Measurements from ENCODE around the gene PLA1A. TPM values are rescaled to one million over a fixed set of nuclear protein-coding genes. Genes with fewer than 3 reads are reported as not detected.

The PLA1A gene
- total and polyA plus RNA-seq, 2 donors (not counting 3 experiments of a cell fraction or from before 2014, with no cell fraction given): 0.07 TPM; not detected in 1

GRCh38 chr3:119596398-119596797, 1.3 kb upstream of the PLA1A start:
- FAIRE-seq: no peak
- Histone ChIP-seq H3K4me3 (replicated peaks in 1 of 3; ENCODE audit: insufficient read depth in 1 of 3, low read depth in 1 of 3, low read length in 3 of 3) (no peak overlapping the region), H4K20me1 (replicated peaks; ENCODE audit: control insufficient read depth, extremely low read depth, insufficient read depth, low read length) (no peaks in the 10 kb centered on the region), H3K36me3 (ENCODE audit: control insufficient read depth in 2 of 2, extremely low read depth in 1 of 2, insufficient read depth in 2 of 2, low read length in 2 of 2) (no peaks in the 10 kb centered on the region), H3K79me2 (ENCODE audit: control insufficient read depth, insufficient read depth, low read length) (no peaks in the 10 kb centered on the region), H3K9ac (replicated peaks; ENCODE audit: extremely low read depth, insufficient read depth, low read length) (no peak overlapping the region), H3K9me1 (replicated peaks; ENCODE audit: control insufficient read depth, extremely low read depth, insufficient read depth, low read length) (no peaks in the 10 kb centered on the region), H3K27me3 (ENCODE audit: control insufficient read depth in 2 of 2, insufficient read depth in 2 of 2, low read length in 2 of 2) (no peaks in the 10 kb centered on the region), H3K4me1 (ENCODE audit: control insufficient read depth, extremely low read depth, insufficient read depth, low read length) (peaks cover 12% of the 10 kb centered on the region), H3K4me2 (ENCODE audit: insufficient read depth, low read length) (no peak overlapping the region), H3K9me3 (replicated peaks; ENCODE audit: control insufficient read depth, insufficient read depth, low read length) (no peaks in the 10 kb centered on the region), H2AFZ (ENCODE audit: low read depth, low read length) (no peak overlapping the region), H3K27ac (ENCODE audit: insufficient read depth, low read depth, low read length) (no peak overlapping the region)
- dilution Hi-C loops (cut with MboI; ENCODE audit: extremely low pct_ligation_motif_present, low sequenced_read_pairs): no loop called here
- no TSS peak for BruUV-seq (replicated peaks)
- no peak for TF ChIP-seq MYC (IDR thresholded peaks at IDR 0.05; ENCODE audit: low read depth, low read length)
- TF ChIP-seq EZH2 (IDR thresholded peaks at IDR 0.05; ENCODE audit: borderline replicate concordance, low read depth, low read length, severe bottlenecking): no peak
- TF ChIP-seq POLR2A (IDR thresholded peaks at IDR 0.05; ENCODE audit: low read depth, low read length): no peak
- intact Hi-C loops (cut with micrococcal nuclease): no loop called here
- no peak for DNase-seq (ENCODE audit: low read depth, low spot score)
- ChIA-PET POLR2A (no interaction called here), CTCF (no interaction called here)

- H3K36me3 ChIP-seq (ENCODE audit: control insufficient read depth in 2 of 2, extremely low read depth in 1 of 2, insufficient read depth in 2 of 2, low read length in 2 of 2): no peaks in the 10 kb centered on the region
- no TSS peak for BruUV-seq (replicated peaks)
- H3K4me3 ChIP-seq (replicated peaks in 1 of 3; ENCODE audit: insufficient read depth in 1 of 3, low read depth in 1 of 3, low read length in 3 of 3): no peak overlapping the region
- H2AFZ ChIP-seq (ENCODE audit: low read depth, low read length): no peak overlapping the region
- CTCF ChIA-PET: no interaction called here
- dilution Hi-C loops (cut with MboI; ENCODE audit: extremely low pct_ligation_motif_present, low sequenced_read_pairs) (no loop called here), intact Hi-C loops (cut with micrococcal nuclease) (no loop called here)
- no peak for FAIRE-seq
- no peaks in the 10 kb centered on the region for H3K9me3 ChIP-seq (replicated peaks; ENCODE audit: control insufficient read depth, insufficient read depth, low read length)
- H4K20me1 ChIP-seq (replicated peaks; ENCODE audit: control insufficient read depth, extremely low read depth, insufficient read depth, low read length): no peaks in the 10 kb centered on the region
- TF ChIP-seq GATA2 (IDR thresholded peaks at IDR 0.05; ENCODE audit: insufficient read depth, insufficient read length, low read depth, low read length): no peak
- no peak for TF ChIP-seq POLR2A (IDR thresholded peaks at IDR 0.05; ENCODE audit: low read depth, low read length)
- TF ChIP-seq JUN (IDR thresholded peaks at IDR 0.05; ENCODE audit: borderline replicate concordance, insufficient read depth, insufficient read length, low read depth): no peak
- no peak for TF ChIP-seq MAX (IDR thresholded peaks at IDR 0.05; ENCODE audit: insufficient read depth, insufficient read length)
- no peak for TF ChIP-seq CTCF (IDR thresholded peaks at IDR 0.05; ENCODE audit: extremely low read depth in 1 of 2, insufficient read depth in 1 of 2, low read depth in 1 of 2, low read length in 2 of 2)
- TF ChIP-seq POLR2AphosphoS5 (IDR thresholded peaks at IDR 0.05; ENCODE audit: insufficient read depth, low read depth, low read length): no peak
- TF ChIP-seq EZH2 (IDR thresholded peaks at IDR 0.05; ENCODE audit: borderline replicate concordance, low read depth, low read length, severe bottlenecking): no peak
- no peak for TF ChIP-seq MYC (IDR thresholded peaks at IDR 0.05; ENCODE audit: low read depth, low read length)
- no peak for TF ChIP-seq FOS (IDR thresholded peaks at IDR 0.05; ENCODE audit: borderline replicate concordance, insufficient read depth, low read length)
- no peaks in the 10 kb centered on the region for H3K9me1 ChIP-seq (replicated peaks; ENCODE audit: control insufficient read depth, extremely low read depth, insufficient read depth, low read length)
- H3K27ac ChIP-seq (ENCODE audit: insufficient read depth, low read depth, low read length): no peak overlapping the region
- DNase-seq (ENCODE audit: low read depth, low spot score): no peak
- H3K27me3 ChIP-seq (ENCODE audit: control insufficient read depth in 2 of 2, insufficient read depth in 2 of 2, low read length in 2 of 2): no peaks in the 10 kb centered on the region
- H3K9ac ChIP-seq (replicated peaks; ENCODE audit: extremely low read depth, insufficient read depth, low read length): no peak overlapping the region
- H3K4me2 ChIP-seq (ENCODE audit: insufficient read depth, low read length): no peak overlapping the region
- POLR2A ChIA-PET: no interaction called here
- peaks cover 20% of the 10 kb centered on the region for H3K4me1 ChIP-seq (ENCODE audit: control insufficient read depth, extremely low read depth, insufficient read depth, low read length)
- H3K79me2 ChIP-seq (ENCODE audit: control insufficient read depth, insufficient read depth, low read length): no peaks in the 10 kb centered on the region
Measured at GRCh38 chr3:119598410-119599098, 869 bp downstream of the PLA1A start.

Data from endothelial cell of umbilical vein (primary cell).